AG04449 (cell line): Measurements from ENCODE around the gene IFI35.

Experiments
- CTCF ChIA-PET: fragments of 350-600 bp; formaldehyde crosslinking; extraction: SDS; loops from one replicate; lab custom pipeline; 2021; ENCODE audit warnings: antibody characterized with exemption; lab: Yijun Ruan, JAX
- POLR2A ChIA-PET: fragments of 400-600, 350-600 bp; formaldehyde crosslinking; extraction: SDS; loops from one replicate; lab custom pipeline; 2020; ENCODE audit warnings: antibody characterized with exemption, inconsistent platforms; lab: Yijun Ruan, JAX
- DNase-seq: peaks from one replicate; pipeline ENCODE4 v3.0.0-alpha.2; 2010; ENCODE audit warnings: low read depth, low spot score
- H3K4me3 ChIP-seq: 2 replicates; pipeline ENCODE4 v1.5.1; 2011; ENCODE audit warnings: low read depth, mild to moderate bottlenecking, control low read depth, low read length
- TF ChIP-seq, protein P1 (sequence below): IDR thresholded peaks from one replicate; pipeline ENCODE4 v1.5.1; 2011; ENCODE audit warnings: mild to moderate bottlenecking, moderate library complexity, low read length, control low read depth, inconsistent platforms; ENCODE audit not compliant: insufficient read depth; ENCODE audit errors: missing control alignments

Gene IFI35

GRCh38 chr17:43031666-43032065 lies 25.1 kb downstream of the IFI35 start:
- H3K4me3 ChIP-seq, result no peak overlapping the region
- no peak for DNase-seq
- TF ChIP-seq, protein P1, sequence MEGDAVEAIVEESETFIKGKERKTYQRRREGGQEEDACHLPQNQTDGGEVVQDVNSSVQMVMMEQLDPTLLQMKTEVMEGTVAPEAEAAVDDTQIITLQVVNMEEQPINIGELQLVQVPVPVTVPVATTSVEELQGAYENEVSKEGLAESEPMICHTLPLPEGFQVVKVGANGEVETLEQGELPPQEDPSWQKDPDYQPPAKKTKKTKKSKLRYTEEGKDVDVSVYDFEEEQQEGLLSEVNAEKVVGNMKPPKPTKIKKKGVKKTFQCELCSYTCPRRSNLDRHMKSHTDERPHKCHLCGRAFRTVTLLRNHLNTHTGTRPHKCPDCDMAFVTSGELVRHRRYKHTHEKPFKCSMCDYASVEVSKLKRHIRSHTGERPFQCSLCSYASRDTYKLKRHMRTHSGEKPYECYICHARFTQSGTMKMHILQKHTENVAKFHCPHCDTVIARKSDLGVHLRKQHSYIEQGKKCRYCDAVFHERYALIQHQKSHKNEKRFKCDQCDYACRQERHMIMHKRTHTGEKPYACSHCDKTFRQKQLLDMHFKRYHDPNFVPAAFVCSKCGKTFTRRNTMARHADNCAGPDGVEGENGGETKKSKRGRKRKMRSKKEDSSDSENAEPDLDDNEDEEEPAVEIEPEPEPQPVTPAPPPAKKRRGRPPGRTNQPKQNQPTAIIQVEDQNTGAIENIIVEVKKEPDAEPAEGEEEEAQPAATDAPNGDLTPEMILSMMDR, result no peak
- CTCF ChIA-PET, result interaction anchor here (1.0 kb wide), 1 partner anchor 93 kb away, joined by 4 read pairs; no protein-coding TSS in a partner anchor
- POLR2A ChIA-PET, result no interaction called here

- CTCF ChIA-PET, result interaction anchor here (1.0 to 3.5 kb wide), 2 partner anchors 10 to 305 kb away, joined by 3 to 17 read pairs; no protein-coding TSS in a partner anchor
- POLR2A ChIA-PET, result no interaction called here
- no peak overlapping the region for H3K4me3 ChIP-seq
- no peak for DNase-seq
- TF ChIP-seq, protein P1, result no peak
Measured at GRCh38 chr17:43033948-43034881, 27.6 kb downstream of the IFI35 start.

DNA sequence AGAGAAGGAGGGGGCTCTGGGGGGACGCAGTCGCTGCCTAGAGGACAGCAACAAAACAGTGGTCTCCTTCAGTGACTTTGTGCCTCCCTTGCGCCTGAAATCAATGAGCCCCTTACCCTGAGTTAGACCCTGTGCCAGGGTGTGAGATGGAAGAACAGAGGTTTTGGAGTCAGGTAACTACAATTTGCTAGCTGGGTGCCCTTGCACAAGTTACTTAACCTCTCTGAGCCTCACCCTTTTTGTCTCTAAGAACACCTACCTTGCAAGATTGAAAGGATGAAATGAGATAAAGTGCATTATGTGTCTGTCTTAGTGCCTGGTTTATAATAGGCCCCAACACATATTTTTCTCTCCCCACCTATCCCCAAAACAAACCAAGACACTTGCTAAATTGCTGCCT lies 28.3 kb downstream of the IFI35 start:
- ChIA-PET POLR2A (no interaction called here), CTCF (interaction anchor here (1.7 to 3.5 kb wide), 2 partner anchors 8 to 11 kb away, joined by 3 to 17 read pairs; no protein-coding TSS in a partner anchor)
- DNase-seq, result no peak
- no peak overlapping the region for H3K4me3 ChIP-seq
- TF ChIP-seq, protein P1, result no peak

DNA sequence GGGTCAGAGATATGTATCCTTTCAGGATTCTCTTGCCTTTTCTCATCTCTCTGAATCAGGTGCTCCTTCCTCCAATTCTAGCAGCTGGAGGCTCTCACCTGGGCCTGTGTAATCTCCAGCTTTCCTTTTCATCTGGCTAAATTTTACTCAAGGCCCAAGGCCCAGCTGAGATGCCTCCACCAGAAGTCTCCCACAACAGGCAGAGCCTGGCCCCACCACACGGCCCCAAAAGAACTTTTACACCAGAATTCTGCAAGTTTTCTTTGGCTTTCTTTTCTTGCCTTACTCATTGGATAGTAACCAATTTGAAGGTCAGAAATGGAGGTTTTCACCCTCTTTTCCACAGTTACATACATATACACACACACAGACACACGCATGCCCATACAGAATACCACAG lies 33.1 kb downstream of the IFI35 start:
- ChIA-PET POLR2A (interaction anchor here (0.7 kb wide), 1 partner anchor 24 kb away, joined by 3 read pairs; no protein-coding TSS in a partner anchor), CTCF (no interaction called here)
- TF ChIP-seq, protein P1, result no peak
- DNase-seq, result no peak
- H3K4me3 ChIP-seq, result no peak overlapping the region

GRCh38 chr17:43040655-43041054 lies 34.1 kb downstream of the IFI35 start:
- TF ChIP-seq, protein P1, result no peak
- no peak overlapping the region for H3K4me3 ChIP-seq
- CTCF ChIA-PET, result interaction anchor here (1.0 kb wide), 1 partner anchor 131 kb away, joined by 3 read pairs; the partner anchor contains the start of gene NBR1
- POLR2A ChIA-PET, result interaction anchor here (0.7 kb wide), 1 partner anchor 23 kb away, joined by 3 read pairs; no protein-coding TSS in a partner anchor
- DNase-seq, result no peak

DNA sequence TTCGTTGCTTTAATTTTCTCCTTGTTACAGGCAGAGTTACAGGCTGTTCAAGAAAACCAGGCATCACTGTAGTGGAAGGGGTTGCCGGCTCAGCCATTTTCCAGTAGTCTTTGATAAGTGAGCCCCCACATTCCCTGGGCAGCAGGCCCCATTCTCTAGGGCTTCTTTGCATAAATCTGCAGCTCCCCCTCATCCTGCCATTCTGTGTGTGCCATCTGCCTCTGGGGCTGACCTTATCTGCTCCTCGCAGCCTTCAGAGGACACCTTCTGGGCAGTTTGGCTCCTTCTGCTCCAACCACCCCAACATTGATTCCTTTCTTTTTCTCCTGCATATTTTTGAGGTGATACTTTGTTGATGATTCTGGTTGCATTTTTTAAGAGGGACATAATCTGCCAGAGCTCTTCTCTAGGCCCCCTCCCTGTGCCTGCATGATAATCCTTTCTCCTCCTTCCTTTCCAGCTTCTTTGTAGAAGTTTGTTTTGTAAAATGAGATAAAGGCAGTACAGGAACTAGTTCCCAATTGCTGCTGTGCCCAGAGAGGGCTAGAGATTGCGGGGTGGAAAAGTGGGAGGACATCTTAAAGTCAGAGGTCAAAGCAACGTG lies 35.5 kb downstream of the IFI35 start:
- TF ChIP-seq, protein P1, result no peak
- no peak for DNase-seq
- ChIA-PET CTCF (interaction anchor here (0.9 to 1.2 kb wide), 3 partner anchors 11 to 198 kb away, joined by 3 to 5 read pairs (median 4); partner anchors contain the start of genes AOC2 and RND2), POLR2A (no interaction called here)
- no peak overlapping the region for H3K4me3 ChIP-seq
